SU-DHL-6 (cell line): ENCODE results near the gene FGA.

Experiments used
- CTCF ChIP-seq: fragments of 200-600 bp; sonication (generic); IDR thresholded peaks from one replicate; pipeline ENCODE4 v1.5.1; 2017; ENCODE audit warnings: antibody characterized with exemption, mild to moderate bottlenecking, low read length, moderate library complexity; ENCODE audit not compliant: insufficient read depth, poor library complexity, severe bottlenecking
- EZH2phosphoT487 ChIP-seq: fragments of 200-600 bp; sonication (generic), shearing (Covaris generic); conservative IDR thresholded peaks from 2 replicates; pipeline ENCODE4 v1.6.1; 2018; ENCODE audit warnings: mild to moderate bottlenecking, antibody characterized with exemption, low read length, moderate library complexity, mixed read lengths

GRCh38 chr4:154616287-154616686 is 25.7 kb upstream of the FGA start:
- TF ChIP-seq CTCF (no peak), EZH2phosphoT487 (no peak)
